HepG2 (cell line): ENCODE data around the gene MRPL58. TPM values are rescaled to one million over a fixed set of nuclear protein-coding genes. Genes with fewer than 3 reads are reported as not detected.

Experiments used
- CHD2 ChIP-seq: IDR thresholded peaks from 2 replicates; pipeline ENCODE4 v1.6.1; 2011; ENCODE audit warnings: low read depth, low read length, improper control_type of control experiment
- EEA1 ChIP-seq: sonication (generic); formaldehyde crosslinking; IDR thresholded peaks from 2 replicates; pipeline ENCODE4 v1.5.1; 2020; ENCODE audit warnings: mild to moderate bottlenecking, missing genetic modification reagents, borderline replicate concordance
- FOXK1 ChIP-seq: sonication (generic); formaldehyde crosslinking; IDR thresholded peaks from 2 replicates; pipeline ENCODE4 v1.4.0; 2020; ENCODE audit warnings: low read depth, missing genetic modification reagents, borderline replicate concordance
- HNF1A ChIP-seq, 2 experiments: sonication (generic) in 1 of 2; formaldehyde crosslinking in 1 of 2; IDR thresholded peaks; 2 replicates each; pipeline versions ENCODE4 v1.4.0 to v1.6.1; 2016 to 2020; ENCODE audit warnings: borderline replicate concordance in 1 of 2, low read depth in 1 of 2, mild to moderate bottlenecking in 1 of 2, missing genetic modification reagents in 1 of 2
- IRF9 ChIP-seq: sonication (generic); formaldehyde crosslinking; IDR thresholded peaks from 2 replicates; pipeline ENCODE4 v1.8.0; 2022; ENCODE audit warnings: missing genetic modification reagents, mild to moderate bottlenecking, borderline replicate concordance
- MTF1 ChIP-seq: sonication (generic); formaldehyde crosslinking; IDR thresholded peaks from 2 replicates; pipeline ENCODE4 v1.5.0; 2020; ENCODE audit warnings: missing genetic modification reagents
- NR1H2 ChIP-seq: sonication (generic); formaldehyde crosslinking; IDR thresholded peaks from 2 replicates; pipeline ENCODE4 v1.8.1; 2022; ENCODE audit warnings: low read depth, missing genetic modification reagents, borderline replicate concordance
- POLR2AphosphoS5 ChIP-seq: IDR thresholded peaks from 2 replicates; pipeline ENCODE4 v1.6.1; 2012; ENCODE audit warnings: low read depth, low read length
- SMAD1 ChIP-seq: sonication (generic); formaldehyde crosslinking; IDR thresholded peaks from 2 replicates; pipeline ENCODE4 v1.4.0; 2020; ENCODE audit warnings: missing genetic modification reagents, low read depth, mild to moderate bottlenecking, borderline replicate concordance
- SNAPC2 ChIP-seq: sonication (generic); formaldehyde crosslinking; IDR thresholded peaks from 2 replicates; pipeline ENCODE4 v1.8.1; 2022; ENCODE audit warnings: mild to moderate bottlenecking, missing genetic modification reagents
- ZFP62 ChIP-seq: sonication (generic); formaldehyde crosslinking; IDR thresholded peaks from 2 replicates; pipeline ENCODE4 v1.4.0; 2020; ENCODE audit warnings: missing genetic modification reagents
- ZFX ChIP-seq: sonication (generic); formaldehyde crosslinking; IDR thresholded peaks from 2 replicates; pipeline ENCODE4 v1.4.0; 2020; ENCODE audit warnings: mild to moderate bottlenecking, low read depth, missing genetic modification reagents, moderate library complexity
- ZNF24 ChIP-seq: fragments of 450-650 bp; IDR thresholded peaks from 2 replicates; pipeline ENCODE4 v1.6.1; 2017; ENCODE audit warnings: antibody characterized with exemption, mild to moderate bottlenecking
- ZNF432 ChIP-seq: sonication (generic); formaldehyde crosslinking; IDR thresholded peaks from 2 replicates; pipeline ENCODE4 v1.5.0; 2020; ENCODE audit warnings: missing genetic modification reagents, mild to moderate bottlenecking, borderline replicate concordance
- ZNF446 ChIP-seq: sonication (generic); formaldehyde crosslinking; IDR thresholded peaks from 2 replicates; pipeline ENCODE4 v1.5.0; 2020; ENCODE audit warnings: mild to moderate bottlenecking, missing genetic modification reagents
- ZNF543 ChIP-seq: sonication (generic); formaldehyde crosslinking; IDR thresholded peaks from 2 replicates; pipeline ENCODE4 v1.4.0; 2020; ENCODE audit warnings: mild to moderate bottlenecking, missing genetic modification reagents
- ZNF589 ChIP-seq: sonication (generic); formaldehyde crosslinking; conservative IDR thresholded peaks from 2 replicates; pipeline ENCODE4 v1.8.0; 2022; ENCODE audit warnings: mild to moderate bottlenecking, moderate library complexity, missing genetic modification reagents
- ZNF672 ChIP-seq: sonication (generic); formaldehyde crosslinking; IDR thresholded peaks from 2 replicates; pipeline ENCODE4 v1.8.1; 2022; ENCODE audit warnings: missing genetic modification reagents
- ZNF792 ChIP-seq: IDR thresholded peaks from 2 replicates; pipeline ENCODE4 v1.6.1; 2016
- polyA plus RNA-seq, 8 experiments: library from polyadenylated mRNA; depleted of rRNA in 3 of 8; stranded (reverse) in 7 of 8; unstranded in 1 of 8; fragments of >200 nt; fragmentation: Illumina TruSeq in 4 of 8; extraction: Trizol in 4 of 8; gene quantifications; 2 replicates each; pipeline versions ENCODE4 v1.2.1 to v1.2.3, GENCODE V29; 2011 to 2016; ENCODE audit warnings: low read depth in 4 of 8, missing spikeins in 1 of 8, mixed read lengths in 1 of 8; ENCODE audit not compliant: insufficient read depth in 1 of 8
- total RNA-seq, 5 experiments: library from RNA; depleted of rRNA; stranded (reverse); fragments of >200 nt; fragmentation: Illumina TruSeq; extraction: Trizol; gene quantifications; 2 replicates each; pipeline ENCODE4 v1.2.3, GENCODE V29; 2016; ENCODE audit warnings: low read depth in 1 of 5
- TF ChIP-seq, protein P1 (sequence below): sonication (generic); formaldehyde crosslinking; IDR thresholded peaks from 2 replicates; pipeline ENCODE4 v1.4.0; 2020; ENCODE audit warnings: missing genetic modification reagents, borderline replicate concordance
- TF ChIP-seq, protein P2 (sequence below), 2 experiments: fragments of 450-650 bp in 1 of 2; sonication (generic) in 1 of 2; formaldehyde crosslinking; IDR thresholded peaks; 2 replicates each; pipeline versions ENCODE4 v1.5.0 to v1.8.0; 2020 to 2022; ENCODE audit warnings: mild to moderate bottlenecking in 1 of 2, missing genetic modification reagents in 1 of 2

MRPL58 gene
- total and polyA plus RNA-seq, 2 of the 13 experiments (the other 11 are each of a cell fraction or from before 2014, with no cell fraction given) = 44.9 to 68.9 TPM

- TF ChIP-seq HNF1A (IDR thresholded peaks at IDR 0.05; ENCODE audit: low read depth) = no peak
- peak; percentile 78 for TF ChIP-seq HNF1A (CRISPR knock-in tag; IDR thresholded peaks at IDR 0.05; ENCODE audit: borderline replicate concordance)
- peak; percentile 89 for TF ChIP-seq ZNF543
- no peak; the same call in 1 of the 2 replicates for TF ChIP-seq FOXK1
- no peak for TF ChIP-seq MTF1 (CRISPR knock-in tag)
- TF ChIP-seq ZNF24 = no peak
- TF ChIP-seq ZNF432 (CRISPR knock-in tag) = no peak
- TF ChIP-seq ZNF589 (CRISPR knock-in tag) = no peak
- 0 out of 2 replicates have a peak, but pooled peaks have one; percentile 92 for TF ChIP-seq EEA1 (CRISPR knock-in tag)
- peak; percentile 88 for TF ChIP-seq POLR2AphosphoS5
- TF ChIP-seq IRF9 (CRISPR knock-in tag) = peak; percentile 91
- TF ChIP-seq SNAPC2 (CRISPR knock-in tag) = peak; percentile 55; the same call in 1 of the 2 replicates
- no peak for TF ChIP-seq CHD2
- 0 out of 2 replicates have a peak, but pooled peaks have one; percentile 16 for TF ChIP-seq NR1H2 (CRISPR knock-in tag)
- TF ChIP-seq, protein P1, sequence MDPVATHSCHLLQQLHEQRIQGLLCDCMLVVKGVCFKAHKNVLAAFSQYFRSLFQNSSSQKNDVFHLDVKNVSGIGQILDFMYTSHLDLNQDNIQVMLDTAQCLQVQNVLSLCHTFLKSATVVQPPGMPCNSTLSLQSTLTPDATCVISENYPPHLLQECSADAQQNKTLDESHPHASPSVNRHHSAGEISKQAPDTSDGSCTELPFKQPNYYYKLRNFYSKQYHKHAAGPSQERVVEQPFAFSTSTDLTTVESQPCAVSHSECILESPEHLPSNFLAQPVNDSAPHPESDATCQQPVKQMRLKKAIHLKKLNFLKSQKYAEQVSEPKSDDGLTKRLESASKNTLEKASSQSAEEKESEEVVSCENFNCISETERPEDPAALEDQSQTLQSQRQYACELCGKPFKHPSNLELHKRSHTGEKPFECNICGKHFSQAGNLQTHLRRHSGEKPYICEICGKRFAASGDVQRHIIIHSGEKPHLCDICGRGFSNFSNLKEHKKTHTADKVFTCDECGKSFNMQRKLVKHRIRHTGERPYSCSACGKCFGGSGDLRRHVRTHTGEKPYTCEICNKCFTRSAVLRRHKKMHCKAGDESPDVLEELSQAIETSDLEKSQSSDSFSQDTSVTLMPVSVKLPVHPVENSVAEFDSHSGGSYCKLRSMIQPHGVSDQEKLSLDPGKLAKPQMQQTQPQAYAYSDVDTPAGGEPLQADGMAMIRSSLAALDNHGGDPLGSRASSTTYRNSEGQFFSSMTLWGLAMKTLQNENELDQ (CRISPR knock-in tag) = no peak
- TF ChIP-seq, protein P2, sequence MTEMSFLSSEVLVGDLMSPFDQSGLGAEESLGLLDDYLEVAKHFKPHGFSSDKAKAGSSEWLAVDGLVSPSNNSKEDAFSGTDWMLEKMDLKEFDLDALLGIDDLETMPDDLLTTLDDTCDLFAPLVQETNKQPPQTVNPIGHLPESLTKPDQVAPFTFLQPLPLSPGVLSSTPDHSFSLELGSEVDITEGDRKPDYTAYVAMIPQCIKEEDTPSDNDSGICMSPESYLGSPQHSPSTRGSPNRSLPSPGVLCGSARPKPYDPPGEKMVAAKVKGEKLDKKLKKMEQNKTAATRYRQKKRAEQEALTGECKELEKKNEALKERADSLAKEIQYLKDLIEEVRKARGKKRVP (CRISPR knock-in tag; IDR thresholded peaks at IDR 0.05) = peak in 1 of 2 experiments; percentile 22; a peak in 2 of 4 replicates
- TF ChIP-seq ZFP62 (CRISPR knock-in tag) = no peak
- no peak for TF ChIP-seq ZNF672
- TF ChIP-seq ZNF792 = peak; percentile 95
- peak; percentile 93 for TF ChIP-seq SMAD1 (CRISPR knock-in tag)
- TF ChIP-seq ZNF446 (CRISPR knock-in tag) = peak; percentile 65; the same call in 1 of the 2 replicates
- peak; percentile 89 for TF ChIP-seq ZFX (CRISPR knock-in tag)
Observed at GRCh38 chr17:74981979-74982662, 30.3 kb upstream of the MRPL58 start (continued).
